NCI-H345 treated with DMSO at 0.1 percent for 48 hours (cell line): ENCODE data around the gene ARHGAP22.

Experiments used
- DNase-seq: peaks from one replicate; lab custom pipeline; 2025; ENCODE audit not compliant: unreplicated experiment; lab: John Stamatoyannopoulos, UW

The ARHGAP22 gene

GRCh38 chr10:48400129-48400849 is 204.6 kb downstream of the ARHGAP22 start:
- DNase-seq = no peak

GRCh38 chr10:48399551-48399950 is 205.3 kb downstream of the ARHGAP22 start:
- DNase-seq = no peak

- no peak for DNase-seq
These were observed 205.8 kb downstream of the ARHGAP22 start for GRCh38 chr10:48399056-48399541.

DNA sequence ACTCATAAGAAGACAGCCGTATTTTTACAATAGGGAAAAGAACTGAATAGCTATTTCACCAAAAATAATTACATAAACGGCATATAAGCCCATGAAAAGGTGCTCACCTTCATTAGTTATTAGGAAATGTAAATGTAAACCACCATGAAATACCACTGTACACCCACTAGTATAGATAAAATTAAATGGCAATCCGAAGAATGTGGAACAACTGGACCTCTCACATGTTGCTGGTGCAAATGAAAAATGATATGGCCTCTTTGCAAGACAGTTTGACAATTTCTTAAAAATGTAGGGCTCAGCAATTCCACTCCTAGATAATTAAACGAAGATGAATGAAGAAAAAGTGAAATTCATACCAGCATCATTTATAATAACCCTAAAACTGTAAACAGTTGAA is 206.6 kb downstream of the ARHGAP22 start:
- DNase-seq = no peak
